ENCODE data around the gene NME8.
A peak's percentile ranks its signal among the peaks of the same experiment; 100 is the strongest.

NME8 gene

GRCh38 chr7:37920849-37921805, 72.7 kb downstream of the NME8 start:
- peak; percentile 27 for DNase-seq (ENCODE audit: extremely low spot score)

GRCh38 chr7:37921876-37922275, 73.5 kb downstream of the NME8 start:
- ChIA-PET CTCF (interaction anchor here (1.4 to 2.3 kb wide), 5 partner anchors 9 to 448 kb away, joined by 3 to 6 read pairs (median 4); no protein-coding TSS in a partner anchor), POLR2A (no interaction called here)
- TF ChIP-seq CTCF (IDR thresholded peaks at IDR 0.05; ENCODE audit: control extremely low read depth, extremely low read depth, low read depth, missing control alignments): no peak
- no peak for DNase-seq (ENCODE audit: extremely low spot score)

More at GRCh38 chr7:37920849-37921805, 72.7 kb downstream of the NME8 start:
- CTCF ChIA-PET: interaction anchor here (1.4 to 2.8 kb wide), 6 partner anchors 10 to 449 kb away, joined by 3 to 15 read pairs (median 5); no protein-coding TSS in a partner anchor
- POLR2A ChIA-PET: no interaction called here
- peak; percentile 22 for TF ChIP-seq CTCF (IDR thresholded peaks at IDR 0.05; ENCODE audit: control extremely low read depth, extremely low read depth, low read depth, missing control alignments)

- TF ChIP-seq CTCF (IDR thresholded peaks at IDR 0.05; ENCODE audit: control extremely low read depth, extremely low read depth, low read depth, missing control alignments): no peak
- CTCF ChIA-PET: interaction anchor here (2.3 kb wide), 1 partner anchor 446 kb away, joined by 6 read pairs; no protein-coding TSS in a partner anchor
- DNase-seq (ENCODE audit: extremely low spot score): no peak
- POLR2A ChIA-PET: no interaction called here
These were observed 75.6 kb downstream of the NME8 start for GRCh38 chr7:37923996-37924395.

GRCh38 chr7:37924491-37925041, 76.2 kb downstream of the NME8 start:
- ChIA-PET POLR2A (no interaction called here), CTCF (no interaction called here)
- no peak for TF ChIP-seq CTCF (IDR thresholded peaks at IDR 0.05; ENCODE audit: control extremely low read depth, extremely low read depth, low read depth, missing control alignments)
- no peak for DNase-seq (ENCODE audit: extremely low spot score)

GRCh38 chr7:37925620-37926019, 77.2 kb downstream of the NME8 start:
- DNase-seq (ENCODE audit: extremely low spot score): no peak
- ChIA-PET POLR2A (no interaction called here), CTCF (no interaction called here)
- TF ChIP-seq CTCF (IDR thresholded peaks at IDR 0.05; ENCODE audit: control extremely low read depth, extremely low read depth, low read depth, missing control alignments): no peak

GRCh38 chr7:37927773-37928444, 79.5 kb downstream of the NME8 start:
- ChIA-PET CTCF (no interaction called here), POLR2A (no interaction called here)
- DNase-seq (ENCODE audit: extremely low spot score): no peak
- no peak for TF ChIP-seq CTCF (IDR thresholded peaks at IDR 0.05; ENCODE audit: control extremely low read depth, extremely low read depth, low read depth, missing control alignments)

Data from GM10248 (cell line).